CD8-positive, alpha-beta memory T cell (primary cell): ENCODE measurements around the gene POU2F1. TPM values are rescaled to one million over a fixed set of nuclear protein-coding genes. Genes with fewer than 3 reads are reported as not detected.
"Not testable (repeated sequence)": the region's sequence is repeated elsewhere in the genome, so short reads cannot be mapped to it uniquely, and the experiment has no call there.

ENCODE experiments used
- CTCF ChIA-PET: fragments of 350-600 bp; sonication (Branson Sonifier 250); formaldehyde crosslinking; loops from one replicate; lab custom pipeline; 2021; ENCODE audit warnings: antibody characterized with exemption; lab: Charles Lee
- POLR2A ChIA-PET: fragments of 350-600 bp; sonication (Branson Sonifier 250); formaldehyde crosslinking; loops from one replicate; lab custom pipeline; 2021; ENCODE audit warnings: antibody characterized with exemption; lab: Charles Lee
- DNase-seq, 5 donors: peaks; one replicate each; pipeline versions ENCODE4 v3.0.0 to v3.0.0-alpha.2; 2020 to 2022; ENCODE audit warnings: mixed read lengths in 1 of 5
- H3K27ac ChIP-seq: one replicate; pipeline ENCODE4 v1.7.0; 2013; ENCODE audit warnings: low read depth, mild to moderate bottlenecking, low read length, moderate library complexity
- H3K27me3 ChIP-seq: 2 replicates; pipeline ENCODE4 v1.7.0; 2013; ENCODE audit warnings: low read length, mild to moderate bottlenecking; ENCODE audit not compliant: insufficient read depth, poor library complexity, severe bottlenecking
- H3K36me3 ChIP-seq: 2 replicates; pipeline ENCODE4 v1.7.0; 2013; ENCODE audit warnings: mild to moderate bottlenecking, low read length, moderate library complexity; ENCODE audit not compliant: insufficient read depth
- H3K4me1 ChIP-seq: 2 replicates; pipeline ENCODE4 v1.7.0; 2013; ENCODE audit warnings: mild to moderate bottlenecking, low read length, moderate library complexity; ENCODE audit not compliant: insufficient read depth
- H3K4me3 ChIP-seq: 2 replicates; pipeline ENCODE4 v1.7.0; 2013; ENCODE audit warnings: mild to moderate bottlenecking, low read length
- H3K9me3 ChIP-seq: 2 replicates; pipeline ENCODE4 v1.7.0; 2013; ENCODE audit warnings: mild to moderate bottlenecking, low read length
- H3K27ac Mint-ChIP-seq, 8 donors: one replicate each; pipeline ENCODE4 v1.8.0; 2020 to 2021; ENCODE audit warnings: mixed read lengths in 8 of 8, mild to moderate bottlenecking in 6 of 8, inconsistent platforms in 3 of 8, moderate library complexity in 3 of 8
- H3K27me3 Mint-ChIP-seq, 2 donors: one replicate each; pipeline ENCODE4 v1.8.0; 2020 to 2021; ENCODE audit warnings: mixed read lengths in 2 of 2, mild to moderate bottlenecking in 1 of 2, moderate library complexity in 1 of 2
- H3K36me3 Mint-ChIP-seq, 3 donors: one replicate each; pipeline ENCODE4 v1.8.0; 2020 to 2021; ENCODE audit warnings: mixed read lengths in 3 of 3, inconsistent platforms in 1 of 3, mild to moderate bottlenecking in 1 of 3
- H3K4me1 Mint-ChIP-seq, 3 donors: one replicate each; pipeline ENCODE4 v1.8.0; 2020 to 2021; ENCODE audit warnings: mixed read lengths in 3 of 3, inconsistent platforms in 1 of 3, mild to moderate bottlenecking in 1 of 3
- H3K4me3 Mint-ChIP-seq, 7 donors: one replicate each; pipeline ENCODE4 v1.8.0; 2020 to 2021; ENCODE audit warnings: mixed read lengths in 7 of 7, mild to moderate bottlenecking in 6 of 7, moderate library complexity in 4 of 7, inconsistent platforms in 2 of 7
- H3K9me3 Mint-ChIP-seq, 5 donors: one replicate each; pipeline ENCODE4 v1.8.0; 2020 to 2022; ENCODE audit warnings: mixed read lengths in 5 of 5, mild to moderate bottlenecking in 3 of 5, moderate library complexity in 2 of 5, inconsistent platforms in 1 of 5
- polyA plus RNA-seq: library from polyadenylated mRNA; unstranded; fragments of 300-500 nt; fragmentation: Illumina TruSeq; gene quantifications from one replicate; pipeline ENCODE4 v1.2.3, GENCODE V29; 2021
- total RNA-seq, 2 experiments: library from RNA; stranded (reverse); gene quantifications; one replicate each; pipeline ENCODE4 v1.2.3, GENCODE V29; 2021

Gene POU2F1
- total and polyA plus RNA-seq, 3 experiments from 2014 or later: 11.8 to 13.5 (median 12.3) TPM

- no peak overlapping the region for H3K4me3 Mint-ChIP-seq
- Histone ChIP-seq H3K27me3 (no peaks in the 10 kb centered on the region), H3K4me3 (no peak overlapping the region), H3K27ac (no peak overlapping the region), H3K9me3 (no peaks in the 10 kb centered on the region), H3K36me3 (no peaks in the 10 kb centered on the region), H3K4me1 (peaks cover 9% of the 10 kb centered on the region)
- peaks cover 2 to 3% (median 3%) of the 10 kb centered on the region in 3 donors for H3K36me3 Mint-ChIP-seq
- peaks cover 0 to under 1% (median 0%) of the 10 kb centered on the region in 5 donors for H3K9me3 Mint-ChIP-seq
- POLR2A ChIA-PET: no interaction called here
- CTCF ChIA-PET: no interaction called here
- H3K27ac Mint-ChIP-seq: no peak overlapping the region
- H3K4me1 Mint-ChIP-seq: peaks cover 22 to 48% (median 42%) of the 10 kb centered on the region in 3 donors
- H3K27me3 Mint-ChIP-seq: no peaks in the 10 kb centered on the region
- DNase-seq: no peak
Observed at GRCh38 chr1:167238713-167239112, 18.0 kb downstream of the POU2F1 start.

GRCh38 chr1:167239257-167239656, 18.6 kb downstream of the POU2F1 start:
- Histone ChIP-seq H3K4me3 (no peak overlapping the region), H3K9me3 (no peaks in the 10 kb centered on the region), H3K27me3 (no peaks in the 10 kb centered on the region), H3K4me1 (peaks cover 9% of the 10 kb centered on the region), H3K36me3 (no peaks in the 10 kb centered on the region), H3K27ac (no peak overlapping the region)
- Mint-ChIP-seq H3K9me3 (peaks cover 0 to 3% (median 2%) of the 10 kb centered on the region in 5 donors), H3K4me3 (no peak overlapping the region), H3K36me3 (peaks cover 6 to 7% (median 7%) of the 10 kb centered on the region in 3 donors), H3K27ac (no peak overlapping the region), H3K4me1 (peaks cover 19 to 42% (median 37%) of the 10 kb centered on the region in 3 donors), H3K27me3 (no peaks in the 10 kb centered on the region)
- CTCF ChIA-PET: no interaction called here
- POLR2A ChIA-PET: no interaction called here
- DNase-seq: no peak

- no peak overlapping the region for H3K27ac Mint-ChIP-seq
- H3K9me3 Mint-ChIP-seq: peaks cover 0 to 3% (median 2%) of the 10 kb centered on the region in 5 donors
- H3K27ac ChIP-seq: no peak overlapping the region
- peaks cover 11 to 14% (median 13%) of the 10 kb centered on the region in 3 donors for H3K36me3 Mint-ChIP-seq
- H3K9me3 ChIP-seq: no peaks in the 10 kb centered on the region
- no peak overlapping the region for H3K4me3 Mint-ChIP-seq
- ChIA-PET CTCF (interaction anchor here (0.6 to 0.7 kb wide), 2 partner anchors 13 to 23 kb away, joined by 3 to 4 read pairs; no protein-coding TSS in a partner anchor), POLR2A (no interaction called here)
- H3K27me3 ChIP-seq: no peaks in the 10 kb centered on the region
- no peak overlapping the region for H3K4me3 ChIP-seq
- no peaks in the 10 kb centered on the region for H3K4me1 ChIP-seq
- H3K27me3 Mint-ChIP-seq: no peaks in the 10 kb centered on the region
- no peaks in the 10 kb centered on the region for H3K36me3 ChIP-seq
- peaks cover 21 to 37% (median 28%) of the 10 kb centered on the region in 3 donors for H3K4me1 Mint-ChIP-seq
- no peak for DNase-seq
Observed at GRCh38 chr1:167244244-167244643, 23.6 kb downstream of the POU2F1 start.

- H3K4me1 ChIP-seq, H3K9me3 Mint-ChIP-seq, DNase-seq, H3K27ac ChIP-seq, H3K27me3 ChIP-seq, H3K4me3 ChIP-seq, H3K9me3 ChIP-seq, H3K27ac Mint-ChIP-seq, H3K36me3 ChIP-seq, H3K27me3 Mint-ChIP-seq: not testable (repeated sequence)
- ChIA-PET CTCF (interaction anchor here (1.1 to 2.1 kb wide), 2 partner anchors 16 to 23 kb away, joined by 3 to 5 read pairs; no protein-coding TSS in a partner anchor), POLR2A (interaction anchor here (0.5 to 0.6 kb wide), 2 partner anchors 15 to 25 kb away, joined by 3 read pairs; no protein-coding TSS in a partner anchor)
- Mint-ChIP-seq H3K4me3 (peak overlapping the region in 1 of 7 donors; percentile 63), H3K4me1 (peaks cover 26 to 46% (median 32%) of the 10 kb centered on the region in 3 donors), H3K36me3 (peaks cover 13 to 14% (median 13%) of the 10 kb centered on the region in 3 donors)
Observed at GRCh38 chr1:167245168-167245567, 24.5 kb downstream of the POU2F1 start.

- H3K4me1 Mint-ChIP-seq: peaks cover 26 to 44% (median 32%) of the 10 kb centered on the region in 3 donors
- H3K27ac Mint-ChIP-seq: no peak overlapping the region
Observed at GRCh38 chr1:167246971-167247370, 26.3 kb downstream of the POU2F1 start.

GRCh38 chr1:167247754-167248153, 27.1 kb downstream of the POU2F1 start:
- POLR2A ChIA-PET: interaction anchor here (1.0 kb wide), 1 partner anchor 27 kb away, joined by 4 read pairs; the partner anchor contains the start of gene POU2F1
- DNase-seq: no peak
- H3K9me3 ChIP-seq: no peaks in the 10 kb centered on the region
- H3K4me3 Mint-ChIP-seq: no peak overlapping the region
- H3K27ac ChIP-seq: no peak overlapping the region
- peaks cover 12 to 13% (median 13%) of the 10 kb centered on the region in 3 donors for H3K36me3 Mint-ChIP-seq
- no peaks in the 10 kb centered on the region for H3K27me3 Mint-ChIP-seq
- no peaks in the 10 kb centered on the region for H3K36me3 ChIP-seq
- no peak overlapping the region for H3K4me3 ChIP-seq
- H3K27me3 ChIP-seq: no peaks in the 10 kb centered on the region
- CTCF ChIA-PET: interaction anchor here (1.2 to 1.6 kb wide), 2 partner anchors 28 to 285 kb away, joined by 4 to 5 read pairs; no protein-coding TSS in a partner anchor
- H3K4me1 ChIP-seq: no peaks in the 10 kb centered on the region
- peaks cover 0 to 3% (median 2%) of the 10 kb centered on the region in 5 donors for H3K9me3 Mint-ChIP-seq
- H3K4me1 Mint-ChIP-seq: peaks cover 26 to 42% (median 32%) of the 10 kb centered on the region in 3 donors
- H3K27ac Mint-ChIP-seq: no peak overlapping the region

More at GRCh38 chr1:167246971-167247370, 26.3 kb downstream of the POU2F1 start:
- CTCF ChIA-PET: interaction anchor here (1.2 to 2.1 kb wide), 3 partner anchors 21 to 286 kb away, joined by 4 to 5 read pairs (median 5); no protein-coding TSS in a partner anchor
- Mint-ChIP-seq H3K27me3 (no peaks in the 10 kb centered on the region), H3K36me3 (peaks cover 13 to 14% (median 13%) of the 10 kb centered on the region in 3 donors), H3K9me3 (peaks cover 0 to 3% (median 2%) of the 10 kb centered on the region in 5 donors), H3K4me3 (no peak overlapping the region)
- Histone ChIP-seq H3K4me3 (no peak overlapping the region), H3K9me3 (no peaks in the 10 kb centered on the region), H3K27me3 (no peaks in the 10 kb centered on the region), H3K36me3 (no peaks in the 10 kb centered on the region), H3K4me1 (no peaks in the 10 kb centered on the region), H3K27ac (no peak overlapping the region)
- no peak for DNase-seq
- POLR2A ChIA-PET: interaction anchor here (1.0 kb wide), 1 partner anchor 27 kb away, joined by 4 read pairs; the partner anchor contains the start of gene POU2F1

- Mint-ChIP-seq H3K4me1 (peaks cover 24 to 42% (median 32%) of the 10 kb centered on the region in 3 donors), H3K27ac (peak overlapping the region in 2 of 8 donors; percentile 39 to 59), H3K36me3 (peaks cover 8 to 9% (median 8%) of the 10 kb centered on the region in 3 donors), H3K9me3 (peaks cover 0 to under 1% (median under 1%) of the 10 kb centered on the region in 5 donors), H3K27me3 (no peaks in the 10 kb centered on the region), H3K4me3 (no peak overlapping the region)
- H3K9me3 ChIP-seq: no peaks in the 10 kb centered on the region
- no peak for DNase-seq
- no peaks in the 10 kb centered on the region for H3K36me3 ChIP-seq
- ChIA-PET POLR2A (no interaction called here), CTCF (no interaction called here)
- H3K27ac ChIP-seq: no peak overlapping the region
- H3K4me1 ChIP-seq: no peaks in the 10 kb centered on the region
- no peak overlapping the region for H3K4me3 ChIP-seq
- no peaks in the 10 kb centered on the region for H3K27me3 ChIP-seq
Observed at GRCh38 chr1:167248707-167249642, 28.3 kb downstream of the POU2F1 start.
